NCI-H526 treated with DMSO at 0.1 percent for 48 hours (cell line): Measurements from ENCODE around the gene XRCC5.
"Not testable (repeated sequence)": the region's sequence is repeated elsewhere in the genome, so short reads cannot be mapped to it uniquely, and the experiment has no call there.

Source experiments
- DNase-seq: peaks from one replicate; lab custom pipeline; 2025; lab: John Stamatoyannopoulos, UW

XRCC5 gene

GRCh38 chr2:216118474-216118873 lies 9.3 kb downstream of the XRCC5 start:
- no peak for DNase-seq

- no peak for DNase-seq
These were observed 10.0 kb downstream of the XRCC5 start for GRCh38 chr2:216119146-216119545.

GRCh38 chr2:216119986-216120385 lies 10.8 kb downstream of the XRCC5 start:
- DNase-seq: no peak

DNA sequence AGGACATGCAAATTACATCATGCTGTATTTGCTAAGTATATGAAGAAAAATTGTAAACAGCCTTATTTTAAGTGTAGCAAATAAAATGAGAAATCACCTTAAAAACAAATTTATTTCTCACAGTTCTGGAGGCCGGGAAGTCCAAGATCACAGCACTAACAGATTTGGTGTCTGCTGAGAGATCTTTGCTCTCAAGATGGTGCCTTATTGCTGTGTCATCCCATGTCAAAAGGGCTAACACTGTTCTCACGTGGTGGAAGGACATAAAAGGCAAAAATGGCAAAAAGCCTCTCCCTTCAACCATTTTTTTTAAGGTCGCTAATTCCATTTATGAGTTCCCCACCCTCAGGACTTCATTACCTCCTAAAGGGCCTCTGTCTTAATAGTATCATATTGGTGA lies 12.1 kb downstream of the XRCC5 start:
- DNase-seq: no peak

GRCh38 chr2:216126943-216127342 lies 17.8 kb downstream of the XRCC5 start:
- DNase-seq: no peak

- no peak for DNase-seq
These were observed 21.3 kb downstream of the XRCC5 start for GRCh38 chr2:216130346-216130971.

GRCh38 chr2:216131175-216131926 lies 22.2 kb downstream of the XRCC5 start:
- no peak for DNase-seq

- no peak for DNase-seq
These were observed 23.4 kb downstream of the XRCC5 start for GRCh38 chr2:216132585-216132984.

- DNase-seq: no peak
These were observed 24.2 kb downstream of the XRCC5 start for GRCh38 chr2:216133397-216133796.

DNA sequence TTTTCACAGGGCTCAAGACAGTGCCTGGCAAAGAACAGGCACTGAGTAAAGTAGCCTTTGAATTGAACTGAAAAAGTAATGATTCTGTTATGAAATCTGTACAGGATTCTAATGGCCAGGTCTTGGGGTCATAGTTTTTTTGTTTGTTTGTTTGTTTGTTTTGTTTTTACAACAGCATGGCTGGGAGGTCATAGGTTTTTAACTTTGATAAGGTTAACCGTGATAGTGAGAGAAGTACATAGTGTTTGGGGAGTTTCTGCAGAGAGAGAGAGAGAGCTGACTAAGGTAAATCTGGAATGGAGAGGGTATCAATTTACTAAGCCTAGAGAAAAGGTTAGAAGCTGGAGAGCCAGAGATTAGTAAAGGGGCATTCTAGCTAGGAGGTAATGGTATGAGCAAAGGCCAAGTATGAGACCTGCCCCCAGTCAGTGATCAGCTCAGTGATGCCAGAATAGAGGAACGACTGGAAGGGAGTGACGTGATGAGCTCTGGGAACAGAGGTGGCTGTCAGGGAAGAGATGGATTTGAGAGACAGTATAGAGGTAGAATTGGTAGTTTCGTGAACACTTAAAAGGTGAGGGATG lies 25.9 kb downstream of the XRCC5 start:
- DNase-seq: no peak

DNA sequence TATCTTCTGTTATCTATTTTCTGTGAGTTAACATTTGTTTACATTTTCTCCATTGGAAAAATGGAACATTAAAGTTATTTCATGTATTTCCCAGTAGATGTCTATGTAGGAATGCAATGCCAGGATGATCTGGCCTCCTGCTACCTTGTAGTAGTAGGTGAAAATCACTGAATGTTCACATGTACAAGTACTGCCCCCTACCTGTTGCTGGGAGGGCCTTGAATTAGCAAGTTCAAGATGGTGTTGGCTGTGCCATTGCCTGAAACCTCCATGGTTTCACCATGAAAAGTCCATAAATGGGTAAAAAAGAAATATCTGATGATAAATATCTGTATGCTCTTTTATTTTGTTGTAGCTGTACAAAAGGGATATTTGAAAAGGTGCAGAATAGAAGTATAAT lies 30.7 kb downstream of the XRCC5 start:
- DNase-seq: no peak

GRCh38 chr2:216141516-216141915 lies 32.4 kb downstream of the XRCC5 start:
- DNase-seq: not testable (repeated sequence)

- no peak for DNase-seq
These were observed 33.4 kb downstream of the XRCC5 start for GRCh38 chr2:216142540-216142939.

DNA sequence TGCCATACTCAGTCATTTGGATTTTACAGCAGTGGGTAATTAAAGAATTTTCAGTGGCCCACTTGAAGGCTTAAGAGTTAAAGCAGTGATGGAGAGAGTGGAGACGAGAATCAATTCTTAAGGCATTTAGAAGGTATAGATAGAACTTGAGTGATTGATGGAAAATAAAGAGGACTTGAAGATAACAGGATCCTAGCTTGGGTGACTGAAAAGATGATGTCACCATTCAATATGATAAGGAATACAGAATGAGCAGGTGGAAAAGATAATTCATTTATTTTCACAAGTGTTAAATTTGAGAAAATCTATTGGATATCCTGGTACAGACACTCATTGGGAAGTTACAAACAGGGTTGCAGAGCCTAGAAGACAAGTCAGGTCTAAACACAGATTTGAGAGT lies 35.2 kb downstream of the XRCC5 start:
- no peak for DNase-seq

- no peak for DNase-seq
These were observed 35.7 kb downstream of the XRCC5 start for GRCh38 chr2:216144857-216145256.

DNA sequence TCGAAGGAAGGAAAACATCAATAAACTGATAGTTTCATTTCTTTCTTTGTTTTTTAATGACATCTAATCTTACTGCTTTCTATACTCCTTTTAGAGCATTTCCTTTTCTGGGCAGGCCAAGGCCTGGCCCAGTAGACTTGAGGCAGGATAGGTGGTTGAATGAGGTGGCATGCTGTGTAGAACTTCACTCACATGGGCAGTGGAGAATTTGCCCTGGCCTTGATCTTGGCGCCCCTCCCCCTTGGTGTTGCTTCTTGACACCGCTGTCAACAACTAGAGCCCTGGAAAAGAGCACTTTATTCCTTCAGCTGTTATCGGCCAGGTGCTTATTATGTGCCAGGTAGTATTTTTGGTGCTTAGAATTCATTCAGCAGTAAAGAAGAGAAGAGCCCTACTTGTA lies 37.4 kb downstream of the XRCC5 start:
- no peak for DNase-seq

DNA sequence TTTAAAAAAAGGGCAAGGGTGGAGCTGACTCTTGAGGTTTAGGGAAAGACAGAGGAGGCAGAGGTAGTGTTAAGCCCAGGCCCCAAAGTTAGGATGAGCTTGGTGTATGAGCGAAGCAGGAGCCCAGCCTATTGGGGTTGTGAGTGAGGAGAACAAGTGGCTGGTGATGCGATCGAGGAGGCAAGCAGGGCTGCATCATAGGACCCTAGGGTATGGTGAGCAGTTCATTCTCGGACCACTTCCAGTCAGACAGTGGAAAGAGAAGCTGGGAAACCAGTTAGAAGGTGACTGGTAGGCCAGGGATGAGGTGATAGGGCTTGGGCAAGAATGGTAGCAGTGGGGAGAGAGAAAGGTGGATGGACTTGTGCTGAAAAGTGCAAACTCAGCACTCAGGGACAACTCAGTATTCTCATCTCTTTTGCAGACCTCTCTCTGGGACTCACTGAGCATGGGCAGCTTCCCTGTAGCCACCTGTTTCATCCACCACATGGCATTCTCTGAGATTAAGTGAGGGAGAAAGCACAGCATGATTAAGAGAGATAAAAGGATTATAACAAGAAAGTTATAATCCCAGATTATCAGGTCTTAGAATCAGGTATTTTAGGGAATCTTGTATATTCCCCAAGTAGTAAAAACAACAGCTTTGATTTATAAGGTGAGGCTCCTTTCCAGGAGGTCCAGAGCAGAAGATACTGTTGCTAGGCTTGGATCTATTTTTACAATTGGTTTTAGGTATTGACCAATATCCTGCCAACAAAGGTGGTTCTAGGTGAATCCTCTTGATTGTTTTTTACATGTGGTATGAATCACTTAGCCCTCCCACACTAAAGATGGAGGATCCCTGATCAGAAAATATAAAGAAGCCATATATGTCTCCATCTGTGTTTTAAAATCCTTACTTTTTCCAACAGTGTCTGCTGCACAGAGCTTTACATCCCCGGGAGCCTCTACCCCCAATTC lies 38.3 kb downstream of the XRCC5 start:
- DNase-seq: no peak

DNA sequence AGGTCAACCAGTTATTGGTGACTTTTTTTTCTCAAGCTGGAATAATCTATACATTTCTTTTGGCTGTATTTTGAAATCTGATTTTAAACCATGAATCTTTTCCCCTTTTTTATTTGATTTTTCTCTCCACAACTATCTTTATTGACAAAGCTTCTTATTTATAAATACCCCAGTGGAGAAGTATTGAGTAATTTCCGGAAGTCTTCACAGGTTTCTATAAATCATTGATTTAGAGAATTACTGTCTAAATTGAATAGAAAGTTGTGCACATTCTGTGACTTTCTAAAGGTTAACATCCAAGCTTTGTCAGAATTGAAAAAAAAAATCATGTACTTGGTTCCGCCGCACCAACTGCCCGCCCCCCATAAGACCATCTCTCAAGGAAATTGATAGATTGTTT lies 39.8 kb downstream of the XRCC5 start:
- DNase-seq: no peak

- no peak for DNase-seq
These were observed 40.6 kb downstream of the XRCC5 start for GRCh38 chr2:216149741-216150140.

GRCh38 chr2:216151313-216152025 lies 42.3 kb downstream of the XRCC5 start:
- no peak for DNase-seq

DNA sequence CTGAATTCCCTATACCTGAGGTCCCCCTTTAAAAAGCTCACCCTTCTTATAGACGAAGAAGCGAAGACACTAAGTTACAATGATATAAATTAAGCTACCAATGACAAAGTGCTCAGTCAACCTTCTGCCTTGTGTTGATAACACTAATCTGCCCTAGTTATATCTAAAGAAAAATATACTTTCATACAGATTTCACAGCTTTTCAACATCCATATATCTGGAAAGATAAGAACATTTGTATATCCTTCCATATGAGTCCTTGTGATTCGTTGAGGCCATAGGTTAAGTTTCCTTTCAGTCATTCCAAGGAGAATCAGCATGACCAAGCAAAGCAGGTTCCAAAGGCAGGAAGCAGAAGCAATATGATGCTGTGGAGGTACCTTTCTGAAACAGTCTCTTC lies 46.8 kb downstream of the XRCC5 start:
- no peak for DNase-seq

DNA sequence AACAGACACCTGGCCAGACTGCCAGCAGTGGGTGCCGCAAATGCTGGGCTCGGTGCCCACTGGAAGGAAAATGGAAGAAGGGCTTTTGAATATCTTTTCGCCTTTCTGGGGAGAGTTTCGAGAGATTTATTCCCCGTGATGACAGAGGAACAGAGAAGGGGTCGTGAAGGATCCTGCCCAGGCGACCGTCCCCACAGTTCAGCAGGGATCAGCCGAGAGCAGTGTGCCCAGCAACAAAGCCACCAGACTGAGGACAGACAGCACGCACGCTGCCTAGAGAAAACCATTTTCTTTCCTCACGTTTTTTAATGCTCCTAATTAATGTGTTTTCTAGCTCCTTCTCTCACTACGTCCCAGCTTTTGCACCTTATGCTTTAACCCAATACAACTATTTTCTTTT lies 47.7 kb downstream of the XRCC5 start:
- DNase-seq: no peak
